GM21619 (cell line): ENCODE data around the gene FBN3.
"Not testable (repeated sequence)": the region's sequence is repeated elsewhere in the genome, so short reads cannot be mapped to it uniquely, and the experiment has no call there.

Experiments
- ATAC-seq: cut with Tn5 transposase; IDR thresholded peaks from one replicate; pipeline ENCODE4 v1.9.1; 2021; ENCODE audit not compliant: unreplicated experiment

The FBN3 gene

GRCh38 chr19:8120636-8121480, 28.5 kb downstream of the FBN3 start:
- ATAC-seq: no peak

- no peak for ATAC-seq
Measured at GRCh38 chr19:8117991-8118390, 31.4 kb downstream of the FBN3 start.

GRCh38 chr19:8116437-8117293, 32.7 kb downstream of the FBN3 start:
- ATAC-seq: no peak

GRCh38 chr19:8115805-8116396, 33.5 kb downstream of the FBN3 start:
- ATAC-seq: no peak

- ATAC-seq: no peak
Measured at GRCh38 chr19:8113017-8113416, 36.4 kb downstream of the FBN3 start.

GRCh38 chr19:8111376-8111775, 38.0 kb downstream of the FBN3 start:
- no peak for ATAC-seq

GRCh38 chr19:8110931-8111330, 38.5 kb downstream of the FBN3 start:
- ATAC-seq: no peak

- ATAC-seq: no peak
Measured at GRCh38 chr19:8109890-8110662, 39.3 kb downstream of the FBN3 start.

GRCh38 chr19:8109455-8109854, 39.9 kb downstream of the FBN3 start:
- ATAC-seq: no peak

GRCh38 chr19:8108560-8109445, 40.6 kb downstream of the FBN3 start:
- ATAC-seq: no peak

GRCh38 chr19:8107301-8107903, 42.0 kb downstream of the FBN3 start:
- no peak for ATAC-seq

- ATAC-seq: no peak
Measured at GRCh38 chr19:8105471-8105870, 43.9 kb downstream of the FBN3 start.

- ATAC-seq: not testable (repeated sequence)
Measured at GRCh38 chr19:8101910-8102309, 47.5 kb downstream of the FBN3 start.

GRCh38 chr19:8101311-8101710, 48.1 kb downstream of the FBN3 start:
- no peak for ATAC-seq

- ATAC-seq: no peak
Measured at GRCh38 chr19:8097681-8098567, 51.5 kb downstream of the FBN3 start.

- no peak for ATAC-seq
Measured at GRCh38 chr19:8097198-8097597, 52.2 kb downstream of the FBN3 start.

GRCh38 chr19:8096071-8096470, 53.3 kb downstream of the FBN3 start:
- no peak for ATAC-seq

- ATAC-seq: no peak
Measured at GRCh38 chr19:8095354-8095886, 54.0 kb downstream of the FBN3 start.
